ENCODE data around the gene AVL9.

DNA sequence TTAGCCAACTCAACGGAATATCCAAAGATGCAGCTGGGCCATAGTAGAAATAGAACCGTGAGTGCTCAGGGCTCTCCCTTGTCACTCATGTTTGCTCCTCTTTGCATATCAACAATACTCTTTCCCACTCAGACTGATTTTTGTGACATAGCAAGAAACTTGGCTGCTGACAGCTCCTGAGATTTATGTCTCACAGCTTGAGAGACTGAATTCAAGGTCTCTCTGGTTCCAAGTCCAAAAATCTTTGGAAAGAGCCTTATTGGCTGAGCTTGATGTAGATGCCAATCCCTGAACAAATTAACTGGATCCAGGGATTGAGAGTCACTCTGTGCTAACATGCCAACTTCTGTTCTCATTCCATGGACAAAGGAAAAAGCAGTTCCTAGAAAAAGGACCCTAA is 35.5 kb upstream of the AVL9 start:
- TF ChIP-seq CTCF (conservative IDR thresholded peaks at IDR 0.05 in 1 of 2, IDR thresholded peaks at IDR 0.05 in 1 of 2; ENCODE audit: low read depth in 1 of 2, low read length in 2 of 2): no peak
- no peak for TF ChIP-seq EZH2 (IDR thresholded peaks at IDR 0.05; ENCODE audit: low read length, missing control alignments)

All from fibroblast of lung (primary cell).